Muscle of arm (tissue), 14 donors: ENCODE results near the gene ARPC3. TPM values are rescaled to one million over a fixed set of nuclear protein-coding genes. Genes with fewer than 3 reads are reported as not detected.
"Not testable (repeated sequence)": the region's sequence is repeated elsewhere in the genome, so short reads cannot be mapped to it uniquely, and the experiment has no call there.

Source experiments
- DNase-seq: peaks from one replicate; pipeline ENCODE4 v3.0.0-alpha.2; 2013
- long read RNA-seq, 11 donors: transcript quantifications; one replicate each; lab custom pipeline, GENCODE V29; 2026
- polyA plus RNA-seq, 12 donors: library from polyadenylated mRNA; unstranded; fragments of 120-200 nt; gene quantifications; one replicate each; pipeline ENCODE4 v1.2.1, GENCODE V29; 2013; ENCODE audit not compliant: insufficient read length in 12 of 12

The ARPC3 gene
- polyA plus RNA-seq = 100 to 1,000 TPM in 11 of 12 donors, not detected in 1; 107 to 204 (median 149) TPM
- long read RNA-seq, donor 1, transcript ARPC3-201 (7 exons, 1,014 nt) = major isoform, 220 of 371 reads
- long read RNA-seq, donor 1, partial matches to known transcripts = 146 of 371 reads
- long read RNA-seq, donor 1, other reads (novel, unspliced or antisense) = 0 of 371 reads
- long read RNA-seq, donor 2, transcript ARPC3-201 (7 exons, 1,014 nt) = major isoform, 93 of 121 reads
- long read RNA-seq, donor 2, partial matches to known transcripts = 26 of 121 reads
- long read RNA-seq, donor 2, other reads (novel, unspliced or antisense) = 0 of 121 reads
- long read RNA-seq, donor 3, transcript ARPC3-201 (7 exons, 1,014 nt) = major isoform, 44 of 62 reads
- long read RNA-seq, donor 3, partial matches to known transcripts = 14 of 62 reads
- long read RNA-seq, donor 3, other reads (novel, unspliced or antisense) = 0 of 62 reads
- long read RNA-seq, donor 4, transcript ARPC3-201 (7 exons, 1,014 nt) = major isoform, 23 of 36 reads
- long read RNA-seq, donor 4, partial matches to known transcripts = 13 of 36 reads
- long read RNA-seq, donor 4, other reads (novel, unspliced or antisense) = 0 of 36 reads
- long read RNA-seq, donor 5 = 0 reads
- long read RNA-seq, donor 6, transcript ARPC3-201 (7 exons, 1,014 nt) = major isoform, 60 of 99 reads
- long read RNA-seq, donor 6, partial matches to known transcripts = 37 of 99 reads
- long read RNA-seq, donor 6, other reads (novel, unspliced or antisense) = 0 of 99 reads
- long read RNA-seq, donor 7, transcript ARPC3-201 (7 exons, 1,014 nt) = major isoform, 38 of 50 reads
- long read RNA-seq, donor 7, partial matches to known transcripts = 11 of 50 reads
- long read RNA-seq, donor 7, other reads (novel, unspliced or antisense) = 0 of 50 reads
- long read RNA-seq, donor 8, transcript ARPC3-201 (7 exons, 1,014 nt) = major isoform, 87 of 106 reads
- long read RNA-seq, donor 8, partial matches to known transcripts = 18 of 106 reads
- long read RNA-seq, donor 8, other reads (novel, unspliced or antisense) = 0 of 106 reads
- long read RNA-seq, donor 9, transcript ARPC3-201 (7 exons, 1,014 nt) = major isoform, 69 of 110 reads
- long read RNA-seq, donor 9, partial matches to known transcripts = 41 of 110 reads
- long read RNA-seq, donor 9, other reads (novel, unspliced or antisense) = 0 of 110 reads
- long read RNA-seq, donor 10, transcript ARPC3-201 (7 exons, 1,014 nt) = major isoform, 71 of 95 reads
- long read RNA-seq, donor 10, partial matches to known transcripts = 23 of 95 reads
- long read RNA-seq, donor 10, other reads (novel, unspliced or antisense) = 0 of 95 reads
- long read RNA-seq, donor 11, transcript ARPC3-201 (7 exons, 1,014 nt) = major isoform, 92 of 113 reads
- long read RNA-seq, donor 11, partial matches to known transcripts = 21 of 113 reads
- long read RNA-seq, donor 11, other reads (novel, unspliced or antisense) = 0 of 113 reads

GRCh38 chr12:110449799-110450497 lies at the start of gene ARPC3:
ARPC3 (minus strand) TSS chr12:110450337; CDS start chr12:110450260, 77 bp downstream.
- DNase-seq = peak; percentile 96

GRCh38 chr12:110498984-110499706 lies 49.0 kb upstream of the ARPC3 start:
- DNase-seq = no peak

GRCh38 chr12:110475426-110475825 lies 25.3 kb upstream of the ARPC3 start:
- DNase-seq = no peak

GRCh38 chr12:110468214-110469048 lies 18.3 kb upstream of the ARPC3 start, which contains the start of the genes FAM216A and GPN3:
FAM216A (plus strand) TSS chr12:110468845; CDS start chr12:110468876, 31 bp downstream.
GPN3 (minus strand) TSS chr12:110468257; CDS start chr12:110468203, 54 bp downstream.
- peak; percentile 99 for DNase-seq

- no peak for DNase-seq
Observed at GRCh38 chr12:110467847-110468213, 17.7 kb upstream of the ARPC3 start.

GRCh38 chr12:110466791-110467190 lies 16.7 kb upstream of the ARPC3 start:
- no peak for DNase-seq

- not testable (repeated sequence) for DNase-seq
Observed at GRCh38 chr12:110465765-110466164, 15.6 kb upstream of the ARPC3 start.

GRCh38 chr12:110465024-110465423 lies 14.9 kb upstream of the ARPC3 start:
- DNase-seq = no peak

- not testable (repeated sequence) for DNase-seq
Observed at GRCh38 chr12:110461189-110461588, 11.1 kb upstream of the ARPC3 start.

- no peak for DNase-seq
Observed at GRCh38 chr12:110458756-110459155, 8.6 kb upstream of the ARPC3 start.

GRCh38 chr12:110453569-110454296 lies 3.6 kb upstream of the ARPC3 start:
- DNase-seq = no peak

- no peak for DNase-seq
Observed at GRCh38 chr12:110451263-110451662, 1.1 kb upstream of the ARPC3 start.

DNA sequence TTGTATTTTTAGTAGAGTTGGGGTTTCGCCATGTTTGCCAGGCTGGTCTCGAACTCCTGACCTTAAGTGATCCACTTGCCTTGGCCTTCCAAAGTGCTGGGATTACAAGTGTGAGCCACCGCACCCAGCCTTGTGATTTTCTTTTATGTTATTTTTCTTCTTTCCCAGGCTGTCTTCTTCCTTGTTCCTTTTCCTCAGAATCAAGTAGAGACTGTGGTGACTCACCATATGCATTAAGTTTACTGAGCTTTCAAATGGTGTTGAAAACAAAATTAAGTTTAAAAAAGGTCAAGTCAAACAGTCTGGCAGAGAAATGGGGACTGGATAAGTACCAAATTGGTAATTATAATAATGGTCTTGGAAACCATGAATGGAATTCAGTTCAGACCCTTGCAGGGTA lies 5.7 kb downstream of the ARPC3 start:
- no peak for DNase-seq

DNA sequence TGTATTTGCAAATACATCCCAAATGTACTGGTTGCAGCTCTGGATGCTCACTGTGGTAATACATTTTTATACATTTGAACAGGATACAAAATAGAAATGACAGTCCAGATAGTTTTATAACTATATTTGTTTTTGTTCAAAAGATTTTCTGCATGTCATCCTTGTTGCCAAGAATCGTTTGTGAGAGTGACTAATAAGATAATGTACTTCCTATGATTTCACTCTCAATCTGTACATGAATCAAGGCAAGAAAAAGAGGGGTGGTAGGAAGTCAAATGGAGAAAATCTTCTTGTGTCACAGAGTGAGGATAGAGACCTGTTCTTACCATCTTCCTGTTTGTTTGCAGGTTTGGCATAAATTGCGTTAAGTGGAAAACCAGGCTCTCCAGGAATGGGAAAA lies 13.9 kb downstream of the ARPC3 start:
- DNase-seq = no peak

DNA sequence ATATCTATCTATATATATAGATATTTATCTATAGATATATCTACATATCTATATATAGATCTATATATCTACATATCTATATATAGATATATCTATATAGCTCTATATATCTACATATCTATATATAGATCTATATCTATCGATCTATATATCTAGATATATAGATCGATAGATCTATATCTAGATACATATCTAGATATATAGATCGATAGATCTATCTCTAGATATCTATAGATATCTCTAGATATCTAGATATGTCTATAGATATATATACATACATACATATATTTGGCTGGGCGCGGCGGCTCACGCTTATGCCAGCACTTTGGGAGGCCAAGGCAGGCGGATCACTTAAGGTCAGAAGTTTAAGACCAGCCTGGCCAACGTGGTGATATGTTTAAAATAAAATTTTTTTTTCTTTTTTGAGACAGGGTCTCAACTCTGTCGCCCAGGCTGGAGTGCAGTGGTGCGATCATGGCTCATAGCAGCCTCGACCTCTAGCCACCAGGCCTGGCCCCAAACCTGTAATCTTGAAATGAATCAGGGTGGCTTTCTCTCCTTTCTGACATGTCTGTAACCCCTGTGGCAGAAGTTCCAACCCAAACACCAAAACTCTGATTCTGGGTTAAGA lies 18.1 kb downstream of the ARPC3 start:
- no peak for DNase-seq

DNA sequence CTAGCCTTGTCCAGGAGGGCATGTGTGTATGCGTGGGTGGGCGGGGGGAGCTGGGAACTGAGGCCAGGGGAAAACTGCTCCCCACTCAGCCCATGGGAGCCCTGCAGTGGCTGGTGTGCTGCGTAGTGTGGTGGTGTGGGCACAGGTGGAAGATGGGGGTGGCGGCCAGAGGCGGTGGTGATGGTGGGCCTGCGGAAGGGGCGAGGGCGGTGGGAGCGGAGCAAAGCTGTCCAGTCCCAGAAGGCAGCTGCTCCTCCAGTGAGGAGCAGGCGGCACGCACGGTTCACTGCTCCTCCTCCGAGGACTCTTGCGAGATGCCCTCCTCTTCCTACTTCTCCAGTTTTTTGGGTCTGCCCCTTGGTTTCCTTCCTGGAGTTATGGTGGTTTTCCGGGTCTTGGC lies 20.5 kb downstream of the ARPC3 start:
- DNase-seq = not testable (repeated sequence)

DNA sequence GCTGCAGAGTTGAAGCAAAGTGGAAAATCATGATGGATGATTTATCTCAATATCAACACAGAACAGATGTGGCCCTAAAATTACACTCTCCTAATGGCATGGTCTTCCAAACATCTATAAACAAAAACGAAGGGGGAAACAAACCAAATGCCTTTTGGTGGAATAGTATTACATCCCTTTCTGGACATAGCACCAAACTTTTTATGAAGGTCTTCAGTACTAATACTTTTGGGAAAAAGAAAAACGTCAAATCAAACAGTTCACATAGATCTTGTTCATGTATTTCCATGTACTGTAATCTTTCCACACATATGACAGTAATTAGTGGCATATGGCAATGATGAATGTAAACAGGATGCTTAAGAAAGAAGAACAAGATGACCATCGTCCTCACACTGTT lies 23.7 kb downstream of the ARPC3 start:
- DNase-seq = peak; percentile 26

- no peak for DNase-seq
Observed at GRCh38 chr12:110424237-110424636, 25.9 kb downstream of the ARPC3 start.
